ENCODE data around the gene ARID1A. TPM values are rescaled to one million over a fixed set of nuclear protein-coding genes. Genes with fewer than 3 reads are reported as not detected.
"Not testable (repeated sequence)": the region's sequence is repeated elsewhere in the genome, so short reads cannot be mapped to it uniquely, and the experiment has no call there.

Gene ARID1A
- total and polyA plus RNA-seq, 9 of the 15 experiments (the other 6 are each of a cell fraction or from before 2014, with no cell fraction given): 8.3 to 88.3 (median 22.5) TPM

DNA sequence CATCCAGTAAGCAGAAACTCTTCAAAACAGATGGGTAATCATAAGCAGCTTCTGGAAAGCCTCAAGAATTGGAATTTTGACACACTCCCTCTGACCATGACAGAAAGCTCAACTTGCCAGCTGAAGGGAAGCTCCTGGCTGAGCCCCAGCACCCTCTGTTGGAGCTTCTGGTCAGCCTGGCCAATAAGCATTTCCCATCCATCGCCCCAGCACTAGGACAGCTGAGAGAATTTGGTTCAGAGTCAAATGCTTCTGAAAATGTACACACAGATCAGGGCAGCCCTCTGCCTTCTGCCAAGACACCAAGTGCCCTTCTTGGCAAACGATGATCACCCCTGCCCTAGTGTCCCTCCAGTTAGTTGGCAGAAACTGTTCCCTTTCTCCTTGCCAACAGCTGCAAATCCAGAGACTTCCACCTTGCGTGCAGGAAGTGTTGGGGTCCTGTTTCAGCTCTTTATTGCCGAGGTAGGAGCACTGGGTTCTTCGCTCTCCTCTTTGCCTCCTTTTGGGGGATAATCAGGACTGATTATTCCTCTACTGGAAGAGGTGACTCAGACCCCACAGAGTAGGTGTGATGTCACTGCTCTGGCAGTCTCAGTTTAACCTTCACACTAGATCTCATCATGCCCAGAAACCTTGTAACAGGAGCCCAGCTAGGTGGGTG lies 103.8 kb downstream of the ARID1A start (continued):
- TF ChIP-seq, protein P1, sequence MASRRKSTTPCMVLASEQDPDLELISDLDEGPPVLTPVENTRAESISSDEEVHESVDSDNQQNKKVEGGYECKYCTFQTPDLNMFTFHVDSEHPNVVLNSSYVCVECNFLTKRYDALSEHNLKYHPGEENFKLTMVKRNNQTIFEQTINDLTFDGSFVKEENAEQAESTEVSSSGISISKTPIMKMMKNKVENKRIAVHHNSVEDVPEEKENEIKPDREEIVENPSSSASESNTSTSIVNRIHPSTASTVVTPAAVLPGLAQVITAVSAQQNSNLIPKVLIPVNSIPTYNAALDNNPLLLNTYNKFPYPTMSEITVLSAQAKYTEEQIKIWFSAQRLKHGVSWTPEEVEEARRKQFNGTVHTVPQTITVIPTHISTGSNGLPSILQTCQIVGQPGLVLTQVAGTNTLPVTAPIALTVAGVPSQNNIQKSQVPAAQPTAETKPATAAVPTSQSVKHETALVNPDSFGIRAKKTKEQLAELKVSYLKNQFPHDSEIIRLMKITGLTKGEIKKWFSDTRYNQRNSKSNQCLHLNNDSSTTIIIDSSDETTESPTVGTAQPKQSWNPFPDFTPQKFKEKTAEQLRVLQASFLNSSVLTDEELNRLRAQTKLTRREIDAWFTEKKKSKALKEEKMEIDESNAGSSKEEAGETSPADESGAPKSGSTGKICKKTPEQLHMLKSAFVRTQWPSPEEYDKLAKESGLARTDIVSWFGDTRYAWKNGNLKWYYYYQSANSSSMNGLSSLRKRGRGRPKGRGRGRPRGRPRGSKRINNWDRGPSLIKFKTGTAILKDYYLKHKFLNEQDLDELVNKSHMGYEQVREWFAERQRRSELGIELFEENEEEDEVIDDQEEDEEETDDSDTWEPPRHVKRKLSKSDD (conservative IDR thresholded peaks at IDR 0.05; ENCODE audit: low read length): no peak
- peak; percentile 86 for TF ChIP-seq FOSL1 (tag; conservative IDR thresholded peaks at IDR 0.05)

DNA sequence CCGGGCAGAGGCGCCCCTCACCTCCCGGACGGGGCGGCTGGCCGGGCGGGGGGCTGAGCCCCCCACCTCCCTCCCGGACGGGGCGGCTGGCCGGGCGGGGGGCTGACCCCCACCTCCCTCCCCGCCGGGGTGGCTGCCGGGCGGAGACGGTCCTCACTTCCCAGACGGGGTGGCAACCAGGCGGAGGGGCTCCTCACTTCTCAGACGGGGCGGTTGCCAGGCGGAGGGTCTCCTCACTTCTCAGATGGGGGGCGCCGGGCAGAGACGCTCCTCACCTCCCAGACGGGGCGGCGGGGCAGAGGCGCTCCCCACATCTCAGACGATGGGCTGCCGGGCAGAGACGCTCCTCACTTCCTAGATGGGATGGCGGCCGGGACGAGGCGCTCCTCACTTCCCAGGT lies 108.1 kb downstream of the ARID1A start:
- CTCF ChIA-PET (ENCODE audit: low intra/inter-chr PET ratio); H3K27me3 ChIP-seq (ENCODE audit: control insufficient read depth in 2 of 2, insufficient read depth in 2 of 2, low read length in 2 of 2): not testable (repeated sequence)

More for the DNA sequence above, 108.1 kb downstream of the ARID1A start:
- H3K4me2 ChIP-seq (ENCODE audit: insufficient read depth, low read length); H3K9me3 ChIP-seq (replicated peaks; ENCODE audit: control insufficient read depth, insufficient read depth, low read depth, low read length); H3K9me1 ChIP-seq (ENCODE audit: control insufficient read depth, insufficient read depth, low read length); ATAC-seq; POLR2A ChIA-PET; H2AFZ ChIP-seq (ENCODE audit: low read depth, low read length); H3K9ac ChIP-seq (ENCODE audit: insufficient read depth in 1 of 2, low read depth in 2 of 2, low read length in 2 of 2); H3K27ac ChIP-seq (ENCODE audit: extremely low read depth, low read depth, low read length); H3K79me2 ChIP-seq (ENCODE audit: control insufficient read depth, insufficient read depth, low read length); DNase-seq (ENCODE audit: extremely low read depth in 1 of 4, low spot score in 3 of 4); BruUV-seq (replicated peaks); H4K20me1 ChIP-seq (replicated peaks; ENCODE audit: control insufficient read depth, insufficient read depth, low read length); H3K4me3 ChIP-seq; intact Hi-C loops (cut with micrococcal nuclease); FAIRE-seq; H3K36me3 ChIP-seq (ENCODE audit: control insufficient read depth, insufficient read depth, low read length); in situ Hi-C loops (cut with MboI): not testable (repeated sequence)
- peaks cover 10 to 31% of the 10 kb centered on the region in 2 experiments; a peak in 4 of 5 replicates for H3K4me1 ChIP-seq (replicated peaks in 1 of 2; ENCODE audit: control insufficient read depth in 2 of 2, insufficient read depth in 2 of 2, low read length in 2 of 2)
- WGBS (ENCODE audit: insufficient coverage, low coverage, missing lambda C conversion rate): no CpG with 5 or more reads among the region's 36 CpGs

Measured in K562 (cell line).